GM12878 (cell line): ENCODE data around the gene MAST4. TPM values are rescaled to one million over a fixed set of nuclear protein-coding genes. Genes with fewer than 3 reads are reported as not detected.

Experiments
- ATAC-seq: fragments of 200-7000 bp; cut with Tn5 transposase; 3 replicates; pipeline ENCODE4 v1.9.1; 2020; ENCODE audit warnings: mild to moderate bottlenecking, moderate library complexity
- BruUV-seq: library from RNA; stranded (reverse); fragments of 400-500 nt; replicated peaks from 2 replicates; lab custom pipeline; 2021; lab: Mats Ljungman, UMichigan
- CTCF ChIA-PET: fragments of 300-600 bp; sonication (Branson Sonifier 250); formaldehyde crosslinking; extraction: SDS; loops from one replicate; lab custom pipeline; 2021; ENCODE audit warnings: inconsistent platforms; lab: Yijun Ruan, JAX
- POLR2A ChIA-PET: fragments of 350-600 bp; formaldehyde crosslinking; extraction: SDS; loops from one replicate; lab custom pipeline; 2021; ENCODE audit warnings: inconsistent platforms; lab: Charles Lee
- RAD21 ChIA-PET: fragments of 300-600 bp; sonication (Branson Sonifier 250); formaldehyde crosslinking; loops from one replicate; lab custom pipeline; 2023; ENCODE audit warnings: antibody characterized with exemption; ENCODE audit not compliant: unreplicated experiment; lab: Charles Lee
- SMC1A ChIA-PET: fragments of 300-600 bp; sonication (Branson Sonifier 250); formaldehyde crosslinking; loops from one replicate; lab custom pipeline; 2023; ENCODE audit not compliant: unreplicated experiment, uncharacterized antibody; lab: Charles Lee
- DNase-seq: peaks from one replicate; pipeline ENCODE4 v3.0.0-alpha.2; 2011; ENCODE audit warnings: low read depth, low spot score
- FAIRE-seq: peaks from 3 replicates; lab custom pipeline; 2011; peaks lifted over from hg19 to GRCh38; lab: Jason Lieb, UNC
- H2AFZ ChIP-seq: 2 replicates; pipeline ENCODE4 v1.6.0; 2011; ENCODE audit warnings: low read depth, low read length, control low read depth; ENCODE audit not compliant: control insufficient read depth
- H3K27ac ChIP-seq: 2 replicates; pipeline ENCODE4 v1.5.1; 2011; ENCODE audit warnings: control low read depth; ENCODE audit not compliant: control insufficient read depth, insufficient read depth
- H3K27me3 ChIP-seq, 2 experiments: replicated peaks in 1 of 2; 2 replicates each; pipeline versions ENCODE4 v1.6.0 to v1.6.1; 2011; ENCODE audit warnings: low read length in 1 of 2; ENCODE audit not compliant: control insufficient read depth in 2 of 2, insufficient read depth in 2 of 2
- H3K36me3 ChIP-seq, 2 experiments: 2 replicates each; pipeline ENCODE4 v1.5.1; 2011; ENCODE audit warnings: low read length in 1 of 2; ENCODE audit not compliant: control insufficient read depth in 2 of 2, insufficient read depth in 2 of 2
- H3K4me1 ChIP-seq: 2 replicates; pipeline ENCODE4 v1.6.1; 2011; ENCODE audit warnings: mild to moderate bottlenecking, low read length, moderate library complexity, mixed read lengths; ENCODE audit not compliant: control insufficient read depth, insufficient read depth
- H3K4me2 ChIP-seq: 2 replicates; pipeline ENCODE4 v1.6.0; 2011; ENCODE audit warnings: control low read depth; ENCODE audit not compliant: control insufficient read depth, insufficient read depth
- H3K4me3 ChIP-seq: fragments of 200-600 bp; sonication (generic); 2 replicates; pipeline ENCODE4 v1.5.1; 2016
- H3K79me2 ChIP-seq: 2 replicates; pipeline ENCODE4 v1.6.0; 2011; ENCODE audit warnings: low read length; ENCODE audit not compliant: control insufficient read depth, insufficient read depth
- H3K9ac ChIP-seq: 2 replicates; pipeline ENCODE4 v1.8.0; 2011; ENCODE audit warnings: low read length, control low read depth, mixed read lengths; ENCODE audit not compliant: control insufficient read depth, insufficient read depth
- H3K9me3 ChIP-seq: replicated peaks from 3 replicates; pipeline ENCODE4 v1.5.1; 2011; ENCODE audit warnings: mild to moderate bottlenecking, low read length; ENCODE audit not compliant: control insufficient read depth, insufficient read depth
- H4K20me1 ChIP-seq: 2 replicates; pipeline ENCODE4 v1.6.0; 2011; ENCODE audit not compliant: control insufficient read depth, insufficient read depth
- BCL11A ChIP-seq: IDR thresholded peaks from 2 replicates; pipeline ENCODE4 v1.6.1; 2011; ENCODE audit warnings: low read depth, low read length
- CREB1 ChIP-seq: IDR thresholded peaks from 2 replicates; pipeline ENCODE4 v1.6.1; 2012; ENCODE audit warnings: low read depth, mild to moderate bottlenecking, inconsistent platforms
- HDGF ChIP-seq: fragments of 450-650 bp; IDR thresholded peaks from 2 replicates; pipeline ENCODE4 v1.6.1; 2016; ENCODE audit warnings: antibody characterized with exemption
- NR2C1 ChIP-seq: fragments of 450-650 bp; IDR thresholded peaks from 2 replicates; pipeline ENCODE4 v1.6.1; 2017; ENCODE audit warnings: antibody characterized with exemption, mild to moderate bottlenecking, moderate library complexity
- RAD21 ChIP-seq: IDR thresholded peaks from 2 replicates; pipeline ENCODE4 v1.6.1; 2011; ENCODE audit warnings: mild to moderate bottlenecking, low read depth, low read length, moderate library complexity; ENCODE audit not compliant: insufficient read depth
- SMARCA5 ChIP-seq: fragments of 450-650 bp; IDR thresholded peaks from 2 replicates; pipeline ENCODE4 v1.6.1; 2017; ENCODE audit warnings: mild to moderate bottlenecking
- STAT1 ChIP-seq: fragments of 450-650 bp; conservative IDR thresholded peaks from 2 replicates; pipeline ENCODE4 v1.6.1; 2014; ENCODE audit warnings: antibody characterized with exemption, mild to moderate bottlenecking
- SUZ12 ChIP-seq: fragments of 200-600 bp; sonication (generic); IDR thresholded peaks from one replicate; pipeline ENCODE4 v1.6.1; 2018; ENCODE audit warnings: antibody characterized with exemption, mild to moderate bottlenecking; ENCODE audit not compliant: unreplicated experiment
- TCF12 ChIP-seq: IDR thresholded peaks from 2 replicates; pipeline ENCODE4 v1.6.1; 2011; ENCODE audit warnings: low read depth, mild to moderate bottlenecking, low read length
- TCF3 ChIP-seq: IDR thresholded peaks from 2 replicates; pipeline ENCODE4 v1.6.1; 2012; ENCODE audit warnings: low read depth, mild to moderate bottlenecking, low read length, borderline replicate concordance; ENCODE audit not compliant: insufficient read depth
- TCF7 ChIP-seq: IDR thresholded peaks from 2 replicates; pipeline ENCODE4 v1.6.1; 2014; ENCODE audit warnings: antibody characterized with exemption, borderline replicate concordance
- ZZZ3 ChIP-seq: IDR thresholded peaks from 2 replicates; pipeline ENCODE4 v1.6.1; 2011; ENCODE audit warnings: low read depth; ENCODE audit not compliant: control insufficient read depth, insufficient read length
- WGBS: methylation state at CpG from one replicate; pipeline ENCODE4 v1.1.6; 2016; ENCODE audit warnings: low lambda C conversion rate; ENCODE audit not compliant: insufficient replicate concordance, insufficient coverage; ENCODE audit errors: missing lambda C conversion rate; 5-methylcytosine and 5-hydroxymethylcytosine counted together
- in situ Hi-C: fragments of 300-500 bp; cut with MboI; formaldehyde crosslinking; loops from 9 replicates; pipeline ENCODE4 v1.14.3; 2018; ENCODE audit warnings: mixed read lengths
- intact Hi-C: fragments of 100-400 bp; cut with micrococcal nuclease; formaldehyde crosslinking; loops from one replicate; pipeline ENCODE4 v1.14.2; 2022; ENCODE audit not compliant: unreplicated experiment
- polyA plus RNA-seq, 11 experiments: library from polyadenylated mRNA; depleted of rRNA in 4 of 11; unstranded in 6 of 11; stranded (reverse) in 5 of 11; fragments of >200 nt; fragmentation: Nextera tagmentation in 4 of 11; fragmentation: Illumina TruSeq in 1 of 11; extraction: Ambion mirVana in 4 of 11; extraction: Trizol in 1 of 11; gene quantifications; 1 replicate in 1 of 11; 2 replicates in 10 of 11; pipeline versions ENCODE4 v1.2.1 to v1.2.3, GENCODE V29; 2011 to 2016; ENCODE audit warnings: inconsistent platforms in 2 of 11, missing spikeins in 2 of 11, low read depth in 1 of 11
- total RNA-seq, 4 experiments: library from RNA; depleted of rRNA in 3 of 4; stranded (reverse); fragments of >200 nt in 3 of 4; fragmentation: Illumina TruSeq in 1 of 4; extraction: Trizol in 1 of 4; gene quantifications; 2 replicates each; pipeline versions ENCODE4 v1.2.1 to v1.2.3, GENCODE V29; 2013 to 2021
- TF ChIP-seq, protein P1 (sequence below): fragments of 450-650 bp; IDR thresholded peaks from 2 replicates; pipeline ENCODE4 v1.6.1; 2018; ENCODE audit warnings: mild to moderate bottlenecking, low read depth, moderate library complexity; ENCODE audit not compliant: partially characterized antibody

Gene MAST4
- total and polyA plus RNA-seq, 10 of the 15 experiments (the other 5 are each of a cell fraction or from before 2014, with no cell fraction given): 0.02 to 1.6 (median 0.29) TPM; not detected in 1

DNA sequence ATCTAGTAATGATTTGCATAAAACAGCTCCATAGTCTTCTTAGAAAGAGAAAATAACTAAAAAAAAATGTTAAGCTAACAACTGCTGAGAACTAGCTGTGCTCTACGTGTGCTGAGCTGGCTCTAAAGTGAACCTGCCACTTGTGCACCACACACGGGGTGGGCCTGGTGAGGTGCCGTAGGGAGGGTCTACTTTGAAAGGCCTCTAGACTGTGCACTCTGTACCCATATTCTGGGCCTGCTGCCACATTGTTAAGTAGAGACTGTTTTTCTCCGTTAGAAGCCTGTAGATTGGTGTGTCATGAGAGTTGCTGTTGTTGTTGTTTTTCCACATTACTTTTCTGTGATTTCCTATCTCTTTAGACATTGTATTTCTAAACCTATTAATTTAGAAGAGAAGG is 506.5 kb downstream of the MAST4 start:
- BruUV-seq: no TSS peak
- no peaks in the 10 kb centered on the region for H3K4me1 ChIP-seq
- H4K20me1 ChIP-seq: no peaks in the 10 kb centered on the region
- peaks cover 0 to 2% of the 10 kb centered on the region in 2 experiments; a peak in 1 of 4 replicates for H3K27me3 ChIP-seq
- no peak for ATAC-seq
- no peaks in the 10 kb centered on the region for H3K36me3 ChIP-seq
- no peak for FAIRE-seq
- ChIA-PET RAD21 (no interaction called here), SMC1A (no interaction called here), POLR2A (no interaction called here), CTCF (interaction anchor here (0.6 kb wide), 1 partner anchor 105 kb away, joined by 3 read pairs; no protein-coding TSS in a partner anchor)
- WGBS: 30% methylated on average over 4 of the region's 4 CpGs
- no peak overlapping the region for H3K27ac ChIP-seq
- intact Hi-C loops: no loop called here
- TF ChIP-seq TCF3 (no peak), SUZ12 (no peak), STAT1 (no peak), NR2C1 (no peak), ZZZ3 (no peak), RAD21 (no peak), BCL11A (no peak)
- DNase-seq: no peak
- H3K79me2 ChIP-seq: no peaks in the 10 kb centered on the region
- no peak overlapping the region for H3K4me3 ChIP-seq
- H3K4me2 ChIP-seq: no peak overlapping the region
- no peak overlapping the region for H2AFZ ChIP-seq
- H3K9ac ChIP-seq: no peak overlapping the region
- in situ Hi-C loops: no loop called here
- no peaks in the 10 kb centered on the region for H3K9me3 ChIP-seq

DNA sequence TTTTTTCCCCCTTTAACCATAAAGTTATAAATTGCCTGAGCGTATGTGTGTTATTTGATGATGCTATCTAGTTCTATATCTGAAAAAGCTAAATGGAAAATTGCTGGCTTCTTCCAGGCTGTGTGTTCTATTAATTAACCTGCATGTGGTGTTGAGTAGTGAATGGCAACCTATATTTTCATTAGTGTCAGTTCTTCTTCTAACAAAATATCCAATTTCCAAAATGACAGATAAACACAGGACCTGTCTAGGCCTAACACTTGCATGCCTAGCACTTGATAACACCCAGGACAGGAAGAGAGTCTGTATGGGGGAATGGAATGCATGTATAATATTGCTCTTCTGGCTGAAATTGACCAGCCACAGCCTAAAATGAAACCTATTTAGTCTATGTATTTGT is 508.7 kb downstream of the MAST4 start:
- in situ Hi-C loops: no loop called here
- POLR2A ChIA-PET: no interaction called here
- BruUV-seq: no TSS peak
- ATAC-seq (no peak), FAIRE-seq (no peak), DNase-seq (no peak)
- no peak overlapping the region for H3K9ac ChIP-seq
- H3K4me3 ChIP-seq: no peak overlapping the region
- H3K36me3 ChIP-seq: no peaks in the 10 kb centered on the region
- H2AFZ ChIP-seq: no peak overlapping the region
- 60% methylated on average over 1 of the region's 1 CpG for WGBS
- H3K4me1 ChIP-seq: no peaks in the 10 kb centered on the region
- no peak overlapping the region for H3K27ac ChIP-seq
- intact Hi-C loops: no loop called here
- no peak overlapping the region for H3K4me2 ChIP-seq
- no peaks in the 10 kb centered on the region for H4K20me1 ChIP-seq
- peaks cover 0 to 2% of the 10 kb centered on the region in 2 experiments; a peak in 1 of 4 replicates for H3K27me3 ChIP-seq
- RAD21 ChIA-PET: no interaction called here
- CTCF ChIA-PET: no interaction called here
- H3K79me2 ChIP-seq: no peaks in the 10 kb centered on the region
- SMC1A ChIA-PET: no interaction called here
- no peaks in the 10 kb centered on the region for H3K9me3 ChIP-seq
- TF ChIP-seq TCF7 (no peak), CREB1 (no peak), HDGF (no peak), SMARCA5 (no peak), ZZZ3 (no peak), TCF12 (no peak)
- TF ChIP-seq, protein P1, sequence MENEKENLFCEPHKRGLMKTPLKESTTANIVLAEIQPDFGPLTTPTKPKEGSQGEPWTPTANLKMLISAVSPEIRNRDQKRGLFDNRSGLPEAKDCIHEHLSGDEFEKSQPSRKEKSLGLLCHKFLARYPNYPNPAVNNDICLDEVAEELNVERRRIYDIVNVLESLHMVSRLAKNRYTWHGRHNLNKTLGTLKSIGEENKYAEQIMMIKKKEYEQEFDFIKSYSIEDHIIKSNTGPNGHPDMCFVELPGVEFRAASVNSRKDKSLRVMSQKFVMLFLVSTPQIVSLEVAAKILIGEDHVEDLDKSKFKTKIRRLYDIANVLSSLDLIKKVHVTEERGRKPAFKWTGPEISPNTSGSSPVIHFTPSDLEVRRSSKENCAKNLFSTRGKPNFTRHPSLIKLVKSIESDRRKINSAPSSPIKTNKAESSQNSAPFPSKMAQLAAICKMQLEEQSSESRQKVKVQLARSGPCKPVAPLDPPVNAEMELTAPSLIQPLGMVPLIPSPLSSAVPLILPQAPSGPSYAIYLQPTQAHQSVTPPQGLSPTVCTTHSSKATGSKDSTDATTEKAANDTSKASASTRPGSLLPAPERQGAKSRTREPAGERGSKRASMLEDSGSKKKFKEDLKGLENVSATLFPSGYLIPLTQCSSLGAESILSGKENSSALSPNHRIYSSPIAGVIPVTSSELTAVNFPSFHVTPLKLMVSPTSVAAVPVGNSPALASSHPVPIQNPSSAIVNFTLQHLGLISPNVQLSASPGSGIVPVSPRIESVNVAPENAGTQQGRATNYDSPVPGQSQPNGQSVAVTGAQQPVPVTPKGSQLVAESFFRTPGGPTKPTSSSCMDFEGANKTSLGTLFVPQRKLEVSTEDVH: no peak
